ENCODE results near the gene CLEC18C.
"Not testable (repeated sequence)": the region's sequence is repeated elsewhere in the genome, so short reads cannot be mapped to it uniquely, and the experiment has no call there.

CLEC18C gene

DNA sequence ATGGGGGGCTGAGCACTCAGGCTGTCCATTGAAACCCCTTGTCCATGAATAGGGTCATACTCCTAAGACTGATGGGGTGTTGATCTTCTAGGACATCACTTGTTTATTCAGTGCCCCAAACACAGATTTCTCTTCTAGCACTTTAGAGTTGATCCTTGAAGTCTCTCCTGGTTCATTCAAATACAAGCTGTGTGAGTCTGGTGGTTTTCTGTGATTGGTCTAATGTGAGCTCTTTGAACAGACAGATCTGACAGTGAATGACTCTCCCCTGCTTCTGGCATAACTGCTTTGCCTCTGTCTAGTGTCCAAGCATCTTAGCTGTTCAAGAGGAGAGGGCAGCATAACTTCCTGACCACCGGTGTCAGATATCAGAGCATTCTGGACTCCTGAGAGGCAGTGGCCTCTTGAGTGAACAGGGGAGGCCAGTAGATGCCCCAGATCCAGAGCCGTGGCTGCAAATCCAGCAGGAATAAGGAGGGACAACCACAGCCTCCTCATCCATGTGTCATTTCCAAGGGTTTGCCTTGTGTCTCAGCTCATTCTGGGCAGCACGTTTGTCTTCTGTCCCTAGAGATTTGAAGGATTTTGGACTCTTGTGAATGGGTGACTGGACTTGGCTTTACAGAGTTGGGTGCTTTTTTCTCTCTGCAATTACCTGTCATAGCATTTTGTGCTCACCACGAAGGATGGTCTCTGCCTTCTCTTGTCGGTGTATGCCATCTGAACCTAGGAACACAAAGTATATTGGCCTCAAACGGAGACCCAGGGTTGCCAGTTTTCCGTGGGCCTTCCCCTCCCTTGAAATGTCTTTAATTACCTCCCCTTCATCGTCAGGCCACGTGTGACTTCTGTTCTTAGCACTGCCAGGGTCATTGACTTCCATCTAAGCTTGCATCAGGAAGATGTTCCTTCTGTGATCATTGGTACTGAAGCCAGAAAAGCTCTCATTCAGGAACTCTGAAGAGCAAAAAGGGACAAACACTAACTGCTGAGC lies 13.9 kb upstream of the CLEC18C start:
- no peak for DNase-seq

DNA sequence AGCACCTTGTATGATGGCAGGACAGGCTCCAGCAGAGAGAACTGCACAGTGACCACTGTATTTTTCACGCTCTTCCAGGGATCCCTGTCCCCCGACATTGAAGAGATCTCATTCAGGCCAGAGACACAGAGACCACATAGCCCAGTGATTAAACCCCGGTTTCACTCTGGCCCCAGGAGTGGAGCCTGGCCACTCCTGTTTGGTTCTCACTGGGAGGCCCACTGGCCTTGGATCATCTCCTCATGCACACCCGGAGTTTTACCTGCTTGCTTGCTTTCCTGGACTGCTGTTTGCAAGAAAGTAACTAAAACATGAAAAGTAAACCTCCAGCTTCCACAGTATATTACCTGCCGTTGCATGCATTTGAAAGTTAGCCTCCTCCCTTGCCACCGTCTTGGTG lies 13.2 kb upstream of the CLEC18C start:
- no peak for DNase-seq

- no peak for DNase-seq
Measured at GRCh38 chr16:70160821-70161220, 12.8 kb upstream of the CLEC18C start.

GRCh38 chr16:70161350-70161749 lies 12.2 kb upstream of the CLEC18C start:
- no peak for DNase-seq

- DNase-seq: no peak
Measured at GRCh38 chr16:70162041-70162451, 11.5 kb upstream of the CLEC18C start.

DNA sequence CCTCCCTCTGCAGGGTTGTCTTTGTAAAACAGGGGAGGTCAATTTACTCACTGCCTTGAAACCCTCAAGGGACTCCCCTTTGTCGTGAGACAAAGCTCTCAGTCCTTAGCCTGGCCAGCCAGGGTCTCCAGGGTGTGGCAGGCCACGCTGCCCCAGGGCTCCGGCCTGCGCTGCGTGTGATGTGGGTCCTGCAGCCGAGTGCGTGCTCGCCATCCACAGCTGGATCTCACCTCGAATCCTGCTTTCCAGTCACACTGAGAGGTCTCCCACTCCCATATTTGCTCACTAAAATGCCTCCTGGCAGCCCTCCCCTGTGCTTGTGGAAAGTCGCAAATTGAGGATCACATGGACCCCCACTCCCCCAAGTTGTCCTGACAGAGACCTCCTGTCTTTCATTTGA lies 10.0 kb upstream of the CLEC18C start:
- no peak for DNase-seq

- not testable (repeated sequence) for DNase-seq
Measured at GRCh38 chr16:70166688-70167087, 6.9 kb upstream of the CLEC18C start.

GRCh38 chr16:70173916-70174315 lies 329 bp downstream of the CLEC18C start:
- not testable (repeated sequence) for DNase-seq

- DNase-seq: not testable (repeated sequence)
Measured at GRCh38 chr16:70174387-70174932, 873 bp downstream of the CLEC18C start.

DNA sequence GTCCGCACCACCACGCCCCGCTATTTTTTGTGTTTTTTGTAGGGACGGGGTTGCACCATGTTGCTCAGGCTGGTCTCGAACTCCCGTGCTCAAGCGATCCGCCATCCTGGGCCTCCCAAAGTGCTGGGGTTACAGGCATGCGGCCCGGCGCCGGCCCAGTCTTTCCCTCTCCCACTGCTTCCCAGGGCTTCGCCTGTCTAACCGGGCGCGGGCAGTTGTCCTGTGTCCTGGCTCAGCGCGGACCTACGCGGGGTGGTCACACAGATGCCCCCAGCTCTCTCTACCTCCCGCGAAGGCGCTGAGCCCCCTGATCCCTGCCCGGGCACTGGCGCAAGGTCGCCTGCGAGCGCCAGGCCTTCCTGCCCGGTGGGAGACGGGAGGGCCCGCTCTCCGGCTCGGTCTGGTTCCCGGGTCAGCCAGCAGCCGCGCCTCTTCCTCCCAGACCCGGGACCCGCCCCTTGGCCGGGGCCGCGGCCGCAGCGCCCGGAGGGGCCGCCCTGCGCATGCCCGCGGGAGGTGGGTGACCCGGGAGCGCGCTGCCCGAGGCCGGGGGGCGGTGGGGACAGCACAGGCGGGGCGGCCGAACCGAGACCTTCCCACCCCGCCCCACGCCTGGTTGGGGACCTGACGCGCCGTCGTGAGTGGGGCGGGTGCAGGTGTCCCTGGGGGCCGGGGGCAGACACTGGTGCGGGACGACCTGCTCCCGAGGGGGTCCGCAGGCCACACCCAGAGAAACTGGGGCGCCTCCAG lies 14.4 kb downstream of the CLEC18C start:
- not testable (repeated sequence) for DNase-seq

DNA sequence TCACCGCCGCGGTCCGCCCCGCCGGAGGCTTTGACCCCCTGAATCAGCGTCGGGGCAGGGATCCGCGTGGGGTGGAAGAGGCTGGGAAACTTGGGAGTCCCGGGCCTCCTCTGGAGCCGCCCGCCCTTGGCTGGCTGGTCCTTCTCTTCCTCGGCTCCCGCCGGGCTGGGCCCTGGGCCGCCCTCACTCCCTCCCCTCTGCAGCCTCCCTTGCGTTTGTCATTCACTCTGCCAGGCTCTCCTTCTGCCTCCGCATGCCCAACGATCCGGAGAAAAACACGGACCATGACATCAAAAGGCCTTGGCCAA lies 15.0 kb downstream of the CLEC18C start:
- not testable (repeated sequence) for DNase-seq

GRCh38 chr16:70190574-70190973 lies 17.0 kb downstream of the CLEC18C start:
- DNase-seq: not testable (repeated sequence)

DNA sequence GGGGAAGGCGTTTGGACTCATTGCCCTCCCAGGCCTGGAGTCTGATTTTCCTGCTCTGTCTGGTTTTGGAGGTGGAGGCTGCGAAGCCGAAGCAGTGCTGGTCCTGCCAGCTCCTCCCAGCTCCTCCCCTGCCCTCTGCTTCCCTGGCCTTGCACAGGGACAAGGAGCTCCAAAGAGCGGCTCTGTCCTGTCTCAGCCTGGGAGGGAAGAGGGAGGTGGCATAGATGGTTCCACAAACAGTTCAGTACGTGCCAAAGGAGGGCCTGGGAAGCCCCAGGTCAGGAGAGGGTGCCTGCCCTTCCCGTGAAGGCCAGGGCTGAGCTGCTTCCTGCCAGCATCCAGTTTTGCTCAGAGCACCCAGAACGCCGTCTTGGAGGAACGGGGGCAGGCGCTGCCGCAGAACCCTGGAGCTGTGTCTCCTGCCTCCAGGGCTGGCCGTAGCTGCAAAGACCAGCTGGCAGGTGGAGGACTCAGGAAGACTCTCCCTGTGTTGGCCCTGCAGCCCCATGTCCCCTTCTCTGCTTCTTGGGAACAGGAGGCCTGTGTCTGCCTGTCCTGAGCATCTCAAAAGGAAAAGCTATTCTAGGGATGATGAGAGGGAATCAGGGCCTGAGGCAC lies 23.2 kb downstream of the CLEC18C start:
- DNase-seq: not testable (repeated sequence)

DNA sequence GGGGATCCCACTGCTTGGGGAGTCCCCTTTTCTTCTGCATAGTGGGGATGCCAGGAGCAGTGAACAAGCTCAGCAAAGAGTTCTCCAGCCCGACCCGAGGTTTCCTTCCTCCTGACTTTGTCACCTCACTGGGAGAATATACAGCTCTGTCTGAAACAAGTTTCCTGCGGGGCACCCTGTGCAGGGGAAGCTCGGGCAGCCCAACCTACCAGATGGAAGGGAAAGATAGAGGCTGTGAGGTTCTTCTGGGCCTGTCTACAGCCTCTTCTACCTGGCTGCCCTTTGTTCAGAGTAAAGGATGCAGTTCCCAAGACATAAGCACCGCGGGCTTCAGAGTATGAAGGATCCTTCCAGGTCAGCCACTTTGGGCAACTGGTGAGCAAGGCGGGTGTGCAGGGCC lies 24.0 kb downstream of the CLEC18C start:
- DNase-seq: not testable (repeated sequence)

- DNase-seq: not testable (repeated sequence)
Measured at GRCh38 chr16:70198230-70198629, 24.6 kb downstream of the CLEC18C start.

- not testable (repeated sequence) for DNase-seq
Measured at GRCh38 chr16:70198666-70199065, 25.1 kb downstream of the CLEC18C start.

DNA sequence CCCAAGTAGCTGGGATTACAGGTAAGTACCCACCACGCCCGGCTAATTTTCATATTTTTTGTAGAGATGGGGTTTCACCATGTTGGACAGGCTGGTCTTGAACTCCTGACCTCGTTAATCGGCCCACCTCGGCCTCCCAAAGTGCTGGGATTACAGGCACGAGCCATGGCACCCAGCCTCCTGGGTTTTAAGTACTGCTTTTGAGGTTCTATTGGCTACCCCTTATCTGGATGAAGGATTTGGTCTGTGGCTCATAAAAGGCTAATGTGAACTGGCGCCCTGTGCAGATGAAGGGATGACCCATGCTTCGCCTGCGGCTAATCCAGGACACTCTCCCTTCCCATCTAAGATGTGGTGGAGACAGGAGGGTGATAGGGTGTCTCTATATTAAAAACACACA lies 25.6 kb downstream of the CLEC18C start:
- not testable (repeated sequence) for DNase-seq

DNA sequence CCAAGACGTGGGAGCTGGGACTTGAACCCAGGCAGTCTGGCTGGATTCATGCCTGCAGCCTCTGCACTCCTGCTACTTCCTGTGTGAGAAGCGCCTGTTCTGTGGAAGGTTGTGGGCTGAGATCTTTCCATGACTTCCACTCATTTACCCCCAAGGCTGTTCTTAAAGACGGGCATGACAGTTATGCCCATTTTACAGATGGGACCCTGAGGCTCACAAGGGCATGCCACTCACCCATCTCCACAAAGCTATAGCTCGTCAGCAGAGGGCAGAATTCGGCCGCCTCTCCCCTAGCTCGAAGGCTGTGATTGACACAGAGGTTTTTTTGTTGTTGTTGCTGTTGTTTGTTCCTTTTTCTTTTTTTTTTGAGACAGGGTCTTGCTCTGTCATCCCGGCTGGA lies 26.5 kb downstream of the CLEC18C start:
- DNase-seq: not testable (repeated sequence)

GRCh38 chr16:70203508-70203907 lies 29.9 kb downstream of the CLEC18C start:
- not testable (repeated sequence) for DNase-seq

GRCh38 chr16:70204010-70204409 lies 30.4 kb downstream of the CLEC18C start:
- DNase-seq: not testable (repeated sequence)

GRCh38 chr16:70204668-70205405 lies 31.2 kb downstream of the CLEC18C start:
- DNase-seq: not testable (repeated sequence)

DNA sequence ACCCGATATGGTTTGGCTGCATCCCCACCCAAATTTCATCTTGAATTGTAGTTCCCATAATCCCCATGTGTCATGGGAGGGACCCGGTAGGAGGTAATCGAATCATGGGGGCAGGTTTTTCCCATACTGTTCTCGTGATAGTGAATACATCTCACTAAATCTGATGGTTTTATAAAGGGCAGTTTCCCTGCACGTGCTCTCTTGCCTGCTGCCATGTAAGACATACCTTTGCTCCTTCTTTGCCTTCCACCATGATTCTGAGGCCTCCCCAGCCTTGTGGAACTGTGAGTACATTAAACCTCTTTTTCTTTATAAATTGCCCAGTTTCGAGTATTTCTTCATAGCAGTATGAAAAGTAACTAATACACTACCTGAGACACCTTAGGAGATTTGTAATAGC lies 32.8 kb downstream of the CLEC18C start:
- DNase-seq: not testable (repeated sequence)
